Measurements from ENCODE around the gene TMEM220.

TMEM220 gene

DNA sequence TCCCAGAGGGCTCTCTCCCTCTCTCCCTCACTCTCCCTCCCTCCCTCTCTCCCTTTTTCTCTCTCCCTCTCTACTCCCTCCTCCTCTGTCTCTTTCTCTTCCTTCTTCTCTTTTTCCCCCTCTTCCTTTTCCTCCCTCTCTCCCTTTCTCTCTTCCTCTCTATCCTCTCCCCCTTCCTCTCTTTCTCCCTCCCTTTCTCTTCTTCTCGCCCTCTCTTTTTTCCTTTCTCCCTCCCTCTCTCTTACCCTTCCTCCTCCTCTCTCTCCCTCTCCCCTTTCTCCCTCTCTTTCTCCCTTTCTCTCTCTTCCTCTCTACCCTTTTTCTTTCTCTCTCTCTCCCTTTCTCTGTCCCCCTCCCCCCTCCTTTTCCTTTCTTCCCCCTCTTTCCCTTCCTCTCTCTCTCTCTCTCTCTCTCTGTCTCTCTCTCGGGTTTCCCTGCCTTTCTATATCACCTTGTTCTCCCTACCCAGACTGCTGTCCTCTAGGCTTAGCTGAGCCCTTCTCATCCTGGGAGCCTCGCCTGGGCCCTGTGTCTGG lies 25.8 kb upstream of the TMEM220 start:
- no peak for TF ChIP-seq ESRRG (CRISPR knock-in tag; IDR thresholded peaks at IDR 0.05)
- no peak for TF ChIP-seq PPARA (CRISPR knock-in tag; IDR thresholded peaks at IDR 0.05; ENCODE audit: borderline replicate concordance)
- TF ChIP-seq, protein P1, sequence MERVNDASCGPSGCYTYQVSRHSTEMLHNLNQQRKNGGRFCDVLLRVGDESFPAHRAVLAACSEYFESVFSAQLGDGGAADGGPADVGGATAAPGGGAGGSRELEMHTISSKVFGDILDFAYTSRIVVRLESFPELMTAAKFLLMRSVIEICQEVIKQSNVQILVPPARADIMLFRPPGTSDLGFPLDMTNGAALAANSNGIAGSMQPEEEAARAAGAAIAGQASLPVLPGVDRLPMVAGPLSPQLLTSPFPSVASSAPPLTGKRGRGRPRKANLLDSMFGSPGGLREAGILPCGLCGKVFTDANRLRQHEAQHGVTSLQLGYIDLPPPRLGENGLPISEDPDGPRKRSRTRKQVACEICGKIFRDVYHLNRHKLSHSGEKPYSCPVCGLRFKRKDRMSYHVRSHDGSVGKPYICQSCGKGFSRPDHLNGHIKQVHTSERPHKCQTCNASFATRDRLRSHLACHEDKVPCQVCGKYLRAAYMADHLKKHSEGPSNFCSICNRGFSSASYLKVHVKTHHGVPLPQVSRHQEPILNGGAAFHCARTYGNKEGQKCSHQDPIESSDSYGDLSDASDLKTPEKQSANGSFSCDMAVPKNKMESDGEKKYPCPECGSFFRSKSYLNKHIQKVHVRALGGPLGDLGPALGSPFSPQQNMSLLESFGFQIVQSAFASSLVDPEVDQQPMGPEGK (CRISPR knock-in tag; IDR thresholded peaks at IDR 0.05; ENCODE audit: borderline replicate concordance): no peak
- no peak for TF ChIP-seq ZC3H10 (CRISPR knock-in tag; IDR thresholded peaks at IDR 0.05)
- TF ChIP-seq CREB5 (CRISPR knock-in tag; IDR thresholded peaks at IDR 0.05; ENCODE audit: low read depth): no peak
- no peak for TF ChIP-seq ZFP3 (CRISPR knock-in tag; IDR thresholded peaks at IDR 0.05)
- no peak for TF ChIP-seq ZNF565 (CRISPR knock-in tag; conservative IDR thresholded peaks at IDR 0.05; ENCODE audit: low read depth)
- no peak for ATAC-seq

DNA sequence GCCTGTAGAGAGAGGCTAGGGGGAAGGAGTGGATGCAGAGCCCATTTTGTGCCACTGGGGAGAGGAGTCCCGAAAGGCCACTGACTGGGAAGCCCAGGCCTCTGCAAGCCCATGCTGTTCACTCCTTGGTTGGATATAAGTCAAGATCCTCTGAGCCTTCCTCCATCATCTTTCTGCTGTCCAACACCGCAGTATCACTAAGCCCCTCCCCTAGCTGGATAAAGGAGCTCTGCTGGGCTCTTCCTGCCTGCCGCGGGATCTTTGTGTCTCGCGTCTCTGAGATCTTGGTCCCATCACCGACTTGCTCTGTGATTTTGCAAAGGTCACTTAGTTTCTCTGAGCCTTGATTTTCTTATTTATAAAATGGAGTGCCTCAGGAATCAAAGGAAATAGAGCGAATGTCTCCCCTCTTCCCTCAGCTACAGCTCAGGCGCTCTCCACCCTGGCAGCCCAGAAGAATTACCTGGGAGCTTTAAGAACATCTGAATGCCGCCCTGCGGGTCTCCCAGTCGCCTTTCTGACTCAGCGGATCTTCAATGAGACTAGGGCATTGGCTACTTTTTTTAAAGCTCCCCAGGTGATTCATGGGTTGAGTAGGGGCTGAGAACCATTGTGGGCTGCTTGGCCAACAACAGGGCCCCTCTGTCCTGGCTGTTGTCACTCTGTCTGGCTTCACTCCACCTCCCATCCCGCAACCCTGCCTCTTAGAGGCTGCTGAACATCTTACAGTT lies 25.2 kb upstream of the TMEM220 start:
- TF ChIP-seq ZFP30 (CRISPR knock-in tag; IDR thresholded peaks at IDR 0.05) (no peak), SNAI2 (CRISPR knock-in tag; IDR thresholded peaks at IDR 0.05) (no peak), ZC3H10 (CRISPR knock-in tag; IDR thresholded peaks at IDR 0.05) (no peak), BACH2 (CRISPR knock-in tag; IDR thresholded peaks at IDR 0.05; ENCODE audit: borderline replicate concordance) (no peak), CSDC2 (CRISPR knock-in tag; IDR thresholded peaks at IDR 0.05) (no peak), ESRRG (CRISPR knock-in tag; IDR thresholded peaks at IDR 0.05) (no peak), RARB (CRISPR knock-in tag; IDR thresholded peaks at IDR 0.05) (no peak)
- TF ChIP-seq, protein P2, sequence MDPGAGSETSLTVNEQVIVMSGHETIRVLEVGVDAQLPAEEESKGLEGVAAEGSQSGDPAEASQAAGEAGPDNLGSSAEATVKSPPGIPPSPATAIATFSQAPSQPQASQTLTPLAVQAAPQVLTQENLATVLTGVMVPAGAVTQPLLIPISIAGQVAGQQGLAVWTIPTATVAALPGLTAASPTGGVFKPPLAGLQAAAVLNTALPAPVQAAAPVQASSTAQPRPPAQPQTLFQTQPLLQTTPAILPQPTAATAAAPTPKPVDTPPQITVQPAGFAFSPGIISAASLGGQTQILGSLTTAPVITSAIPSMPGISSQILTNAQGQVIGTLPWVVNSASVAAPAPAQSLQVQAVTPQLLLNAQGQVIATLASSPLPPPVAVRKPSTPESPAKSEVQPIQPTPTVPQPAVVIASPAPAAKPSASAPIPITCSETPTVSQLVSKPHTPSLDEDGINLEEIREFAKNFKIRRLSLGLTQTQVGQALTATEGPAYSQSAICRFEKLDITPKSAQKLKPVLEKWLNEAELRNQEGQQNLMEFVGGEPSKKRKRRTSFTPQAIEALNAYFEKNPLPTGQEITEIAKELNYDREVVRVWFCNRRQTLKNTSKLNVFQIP (CRISPR knock-in tag; IDR thresholded peaks at IDR 0.05; ENCODE audit: borderline replicate concordance, low read depth): no peak
- TF ChIP-seq, protein P1 (CRISPR knock-in tag; IDR thresholded peaks at IDR 0.05; ENCODE audit: borderline replicate concordance): no peak

GRCh38 chr17:10754109-10754508 lies 24.3 kb upstream of the TMEM220 start:
- ATAC-seq: peak; percentile 72
- TF ChIP-seq ZFP3 (CRISPR knock-in tag; IDR thresholded peaks at IDR 0.05) (no peak), ZNF8 (CRISPR knock-in tag; IDR thresholded peaks at IDR 0.05) (no peak), SNAI2 (CRISPR knock-in tag; IDR thresholded peaks at IDR 0.05) (no peak)

More for the DNA sequence above, 25.2 kb upstream of the TMEM220 start:
- ATAC-seq: no peak

- TF ChIP-seq PPARA (CRISPR knock-in tag; IDR thresholded peaks at IDR 0.05; ENCODE audit: borderline replicate concordance) (no peak), ISL1 (CRISPR knock-in tag; IDR thresholded peaks at IDR 0.05) (no peak), CREB5 (CRISPR knock-in tag; IDR thresholded peaks at IDR 0.05; ENCODE audit: low read depth) (no peak), RARB (CRISPR knock-in tag; IDR thresholded peaks at IDR 0.05) (no peak), ZFP3 (CRISPR knock-in tag; IDR thresholded peaks at IDR 0.05) (no peak), ZNF565 (CRISPR knock-in tag; conservative IDR thresholded peaks at IDR 0.05; ENCODE audit: low read depth) (no peak), ZNF70 (CRISPR knock-in tag; IDR thresholded peaks at IDR 0.05) (no peak), CSDC2 (CRISPR knock-in tag; IDR thresholded peaks at IDR 0.05) (no peak), ESRRG (CRISPR knock-in tag; IDR thresholded peaks at IDR 0.05) (no peak), ZNF8 (CRISPR knock-in tag; IDR thresholded peaks at IDR 0.05) (no peak), OSR1 (CRISPR knock-in tag; IDR thresholded peaks at IDR 0.05) (no peak)
- no peak for ATAC-seq
Measured at GRCh38 chr17:10752696-10753095, 22.9 kb upstream of the TMEM220 start.

Data from SK-N-SH treated with all-trans-retinoic acid at 6 μM for 48 hours (cell line).